GM18499 (cell line): ENCODE results near the gene DEFB112.

ENCODE experiments used
- ATAC-seq: cut with Tn5 transposase; IDR thresholded peaks from one replicate; pipeline ENCODE4 v1.9.1; 2021; ENCODE audit warnings: moderate number of reproducible peaks; ENCODE audit not compliant: insufficient read depth, unreplicated experiment

Gene DEFB112

GRCh38 chr6:50007819-50008218 lies 41.9 kb downstream of the DEFB112 start:
- no peak for ATAC-seq

- no peak for ATAC-seq
These were observed 46.6 kb downstream of the DEFB112 start for GRCh38 chr6:50003139-50003538.

DNA sequence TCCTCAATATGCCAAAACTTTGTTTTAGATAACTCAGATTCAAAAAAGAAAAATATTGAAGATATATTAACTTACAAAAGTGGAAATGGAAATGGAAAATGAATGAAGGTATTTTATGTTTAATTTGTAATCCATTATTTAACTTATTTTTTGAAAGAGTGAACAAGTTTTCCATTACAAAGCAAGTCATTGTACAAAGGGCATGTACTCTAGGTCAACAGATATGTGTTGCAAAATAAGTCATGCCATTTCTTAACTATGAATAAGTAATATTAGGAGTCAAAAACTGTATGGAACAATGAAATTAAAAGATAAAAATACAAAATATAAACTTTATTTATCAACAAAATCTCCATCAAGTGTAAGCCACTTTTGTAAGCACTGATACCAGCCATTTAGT lies 54.5 kb downstream of the DEFB112 start:
- ATAC-seq: no peak
